H1 (cell line): Measurements from ENCODE around the gene GPR156. TPM values are rescaled to one million over a fixed set of nuclear protein-coding genes. Genes with fewer than 3 reads are reported as not detected.

Experiments
- BACH1 ChIP-seq: IDR thresholded peaks from 2 replicates; pipeline ENCODE4 v1.6.1; 2012; ENCODE audit warnings: low read length, improper control_type of control experiment
- CHD2 ChIP-seq: IDR thresholded peaks from 2 replicates; pipeline ENCODE4 v1.6.1; 2012; ENCODE audit warnings: low read length, improper control_type of control experiment
- EZH2 ChIP-seq: fragments of 200-600 bp; sonication (generic); IDR thresholded peaks from 2 replicates; pipeline ENCODE4 v1.7.1; 2012; ENCODE audit warnings: low read depth, mild to moderate bottlenecking, moderate library complexity, low read length, inconsistent platforms; ENCODE audit not compliant: severe bottlenecking
- FOSL1 ChIP-seq: IDR thresholded peaks from 2 replicates; pipeline ENCODE4 v1.6.1; 2011; ENCODE audit warnings: mild to moderate bottlenecking, low read depth, low read length, moderate library complexity; ENCODE audit not compliant: insufficient read depth
- HDAC6 ChIP-seq: IDR thresholded peaks from one replicate; pipeline ENCODE4 v1.7.1; 2012; ENCODE audit warnings: low read depth, mild to moderate bottlenecking, inconsistent platforms, low read length, moderate library complexity
- RXRA ChIP-seq: IDR thresholded peaks from 2 replicates; pipeline ENCODE4 v1.6.1; 2011; ENCODE audit warnings: low read depth, mild to moderate bottlenecking, low read length, moderate library complexity; ENCODE audit not compliant: insufficient read depth
- SP2 ChIP-seq: IDR thresholded peaks from 2 replicates; pipeline ENCODE4 v1.6.1; 2012; ENCODE audit warnings: mild to moderate bottlenecking, low read length, inconsistent platforms
- polyA plus RNA-seq, 7 experiments: library from polyadenylated mRNA; depleted of rRNA in 3 of 7; stranded (reverse) in 5 of 7; unstranded in 2 of 7; fragments of >200 nt in 5 of 7; fragments of 200-250 nt in 2 of 7; gene quantifications; 1 replicate in 5 of 7; 2 replicates in 1 of 7; 4 replicates in 1 of 7; pipeline versions ENCODE4 v1.2.1 to v1.2.3, GENCODE V29; 2011 to 2013; ENCODE audit warnings: missing spikeins in 2 of 7, mixed read lengths in 2 of 7
- total RNA-seq: library from RNA; stranded (reverse); fragmentation: NEBNext Ultra II Directional; extraction: Animal tissue kit (Norgen Biotek cat#: 25700); gene quantifications from 2 replicates; pipeline ENCODE4 v1.2.1, GENCODE V29; 2021

GPR156 gene
- total and polyA plus RNA-seq, 2 of the 8 experiments (the other 6 are each of a cell fraction or from before 2014, with no cell fraction given), result 1.6 to 1.8 TPM

- TF ChIP-seq FOSL1 (no peak), SP2 (no peak), HDAC6 (no peak), CHD2 (no peak), BACH1 (no peak), RXRA (no peak), EZH2 (no peak)
Measured at GRCh38 chr3:120299403-120299802, 14.4 kb upstream of the GPR156 start (continued).
